ENCODE data around the gene UMODL1. TPM values are rescaled to one million over a fixed set of nuclear protein-coding genes. Genes with fewer than 3 reads are reported as not detected.

Gene UMODL1
- total RNA-seq, 1 experiment from 2014 or later = not detected

DNA sequence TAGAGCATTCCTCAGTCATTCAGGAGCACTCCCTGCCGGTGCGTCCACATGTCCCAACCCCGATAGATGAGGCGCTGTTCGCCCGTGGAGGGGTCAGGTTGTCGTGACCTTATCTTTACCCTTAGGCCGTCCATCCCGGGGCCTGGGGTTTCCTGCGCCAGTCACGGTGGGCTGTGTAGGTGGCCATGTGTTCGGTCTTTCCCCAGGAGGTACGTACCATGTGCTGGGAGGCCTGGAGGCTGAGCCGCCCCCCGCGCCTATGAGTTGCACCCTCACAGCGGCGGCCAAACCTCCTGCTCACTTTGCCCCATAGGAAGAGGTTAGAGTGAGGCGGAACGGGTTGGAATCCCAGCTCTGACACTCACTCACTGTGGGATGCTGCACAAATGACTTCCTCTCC, 35.3 kb downstream of the UMODL1 start:
- no peaks in the 10 kb centered on the region for H3K23me2 ChIP-seq (ENCODE audit: insufficient read length, low read depth, low read length, poor library complexity, severe bottlenecking)
- H3T11ph ChIP-seq (ENCODE audit: low read length) = no peak overlapping the region
- H3K56ac ChIP-seq (ENCODE audit: insufficient read length, low read depth, low read length) = no peak overlapping the region
- no peak overlapping the region for H3K23ac ChIP-seq (ENCODE audit: insufficient read length, low read depth, low read length)
- Mint-ChIP-seq H3K27ac (no peak overlapping the region), H3K9me3 (no peaks in the 10 kb centered on the region), H3K36me3 (ENCODE audit: insufficient read depth in 1 of 3, low read depth in 3 of 3) (no peaks in the 10 kb centered on the region; a peak in 1 of 7 replicates), H3K4me1 (peaks cover 8 to 15% of the 10 kb centered on the region in 2 experiments), H3K27me3 (ENCODE audit: low read depth) (peaks cover 7% of the 10 kb centered on the region), H3K4me3 (no peak overlapping the region)
- TF ChIP-seq CTCF (conservative IDR thresholded peaks at IDR 0.05) = no peak
- no peaks in the 10 kb centered on the region for H3K79me2 ChIP-seq (ENCODE audit: insufficient read depth, low read length)
- H2BK5ac ChIP-seq (ENCODE audit: insufficient read length, low read length) = no peak overlapping the region
- H3K27ac ChIP-seq (ENCODE audit: insufficient read length, low read depth, low read length) = no peak overlapping the region
- H3K9me3 ChIP-seq (ENCODE audit: control insufficient read depth, low read depth, low read length) = no peaks in the 10 kb centered on the region
- H2BK20ac ChIP-seq (ENCODE audit: low read depth, low read length, poor library complexity, severe bottlenecking) = no peak overlapping the region
- no peak overlapping the region for H3K18ac ChIP-seq (ENCODE audit: insufficient read length, low read depth, low read length)
- H2BK120ac ChIP-seq (ENCODE audit: low read depth, low read length, poor library complexity, severe bottlenecking) = no peak overlapping the region
- no peak for DNase-seq
- H3K4ac ChIP-seq (ENCODE audit: low read depth, low read length) = no peak overlapping the region
- H2BK15ac ChIP-seq (ENCODE audit: low read depth, low read length) = no peak overlapping the region
- no peak overlapping the region for H2BK12ac ChIP-seq (ENCODE audit: insufficient read length, low read depth, low read length)
- H4K20me1 ChIP-seq (ENCODE audit: control insufficient read depth, insufficient read depth, insufficient read length) = no peaks in the 10 kb centered on the region
- no CpG with 5 or more reads among the region's 20 CpGs for WGBS (ENCODE audit: extremely low coverage, insufficient read length, low lambda C conversion rate)
- H2AFZ ChIP-seq (ENCODE audit: low read length) = no peak overlapping the region
- H2AK5ac ChIP-seq (ENCODE audit: insufficient read length, low read length) = no peak overlapping the region
- H3K79me1 ChIP-seq (ENCODE audit: insufficient read depth, low read depth, low read length, poor library complexity, severe bottlenecking) = no peaks in the 10 kb centered on the region
- no peaks in the 10 kb centered on the region for H3K27me3 ChIP-seq (ENCODE audit: insufficient read depth, low read length)
- H3K4me1 ChIP-seq (ENCODE audit: insufficient read depth, low read length) = no peaks in the 10 kb centered on the region; the same call in 1 of the 2 replicates
- no peak overlapping the region for H4K91ac ChIP-seq (ENCODE audit: insufficient read length, low read depth, low read length)
- no peak overlapping the region for H3K4me2 ChIP-seq (ENCODE audit: insufficient read depth, insufficient read length, low read length)
- H4K8ac ChIP-seq (replicated peaks; ENCODE audit: insufficient read length, low read depth, low read length) = no peak overlapping the region
- no peak overlapping the region for H3K9ac ChIP-seq (ENCODE audit: extremely low read depth, insufficient read length, low read length)
- no peak overlapping the region for H4K5ac ChIP-seq (ENCODE audit: insufficient read length, low read depth, low read length)
- H3K14ac ChIP-seq (ENCODE audit: insufficient read depth, low read length) = no peak overlapping the region
